Spleen (tissue), 7 donors: ENCODE results near the gene PYCR2.

ENCODE experiments used
- CTCF ChIP-seq, 11 experiments: fragments of 200-600 bp in 7 of 11; fragments of 450-650 bp in 4 of 11; sonication (generic) in 4 of 11; IDR thresholded peaks in 8 of 11; conservative IDR thresholded peaks in 3 of 11; 1 replicate in 7 of 11; 2 replicates in 4 of 11; pipeline versions ENCODE4 v1.4.0 to v1.8.0; 2016 to 2021; ENCODE audit warnings: antibody characterized with exemption in 11 of 11, inconsistent platforms in 4 of 11, mild to moderate bottlenecking in 1 of 11
- POLR2A ChIP-seq, 3 donors: fragments of 450-650 bp; IDR thresholded peaks; one replicate each; pipeline ENCODE4 v1.5.1; 2017; ENCODE audit warnings: antibody characterized with exemption in 3 of 3, mild to moderate bottlenecking in 1 of 3
- donor health status: DM: no; HTN: no; CAD: no; lungs with moderate emphysema.
- donor health status: DM: no; HTN: no; CAD: no.
- donor health status: DM: no; HTN: no; CAD: no.

GRCh38 chr1:225944951-225945350 lies 20.9 kb upstream of the PYCR2 start:
- TF ChIP-seq CTCF (IDR thresholded peaks at IDR 0.05 in 8 of 11, conservative IDR thresholded peaks at IDR 0.05 in 3 of 11) = no peak
- TF ChIP-seq POLR2A (IDR thresholded peaks at IDR 0.05) = no peak
